HUES6 (cell line): ENCODE results near the gene OR52W1.

Experiments used
- H3K27ac ChIP-seq: 2 replicates; pipeline ENCODE4 v1.7.0; 2013; ENCODE audit warnings: low read depth, mild to moderate bottlenecking, low read length, inconsistent platforms
- H3K27me3 ChIP-seq: 2 replicates; pipeline ENCODE4 v1.6.1; 2013; ENCODE audit warnings: low read length; ENCODE audit not compliant: control insufficient read depth, insufficient read depth
- H3K36me3 ChIP-seq: 2 replicates; pipeline ENCODE4 v1.6.1; 2013; ENCODE audit warnings: low read length; ENCODE audit not compliant: control insufficient read depth, insufficient read depth
- H3K4me1 ChIP-seq: 2 replicates; pipeline ENCODE4 v1.6.1; 2013; ENCODE audit warnings: low read length; ENCODE audit not compliant: control insufficient read depth, insufficient read depth
- H3K4me3 ChIP-seq: 2 replicates; pipeline ENCODE4 v1.5.1; 2013; ENCODE audit warnings: low read depth, low read length
- H3K9ac ChIP-seq: one replicate; pipeline ENCODE4 v1.6.1; 2013; ENCODE audit warnings: mild to moderate bottlenecking, low read length
- H3K9me3 ChIP-seq: 2 replicates; pipeline ENCODE4 v1.6.1; 2013; ENCODE audit warnings: low read depth, low read length; ENCODE audit not compliant: control insufficient read depth, insufficient read depth

Gene OR52W1

GRCh38 chr11:6200975-6201374 is 2.0 kb downstream of the OR52W1 start:
- Histone ChIP-seq H3K9ac (no peak overlapping the region), H3K27ac (no peak overlapping the region), H3K4me1 (no peaks in the 10 kb centered on the region; the same call in 1 of the 2 replicates), H3K4me3 (no peak overlapping the region), H3K36me3 (peaks cover 9% of the 10 kb centered on the region), H3K9me3 (no peaks in the 10 kb centered on the region), H3K27me3 (no peaks in the 10 kb centered on the region)

GRCh38 chr11:6201481-6201880 is 2.5 kb downstream of the OR52W1 start:
- Histone ChIP-seq H3K4me3 (no peak overlapping the region), H3K27ac (no peak overlapping the region), H3K27me3 (no peaks in the 10 kb centered on the region), H3K9me3 (no peaks in the 10 kb centered on the region), H3K9ac (no peak overlapping the region), H3K4me1 (no peaks in the 10 kb centered on the region; the same call in 1 of the 2 replicates), H3K36me3 (peaks cover 9% of the 10 kb centered on the region)

- Histone ChIP-seq H3K36me3 (peaks cover 9% of the 10 kb centered on the region), H3K27me3 (no peaks in the 10 kb centered on the region), H3K4me1 (no peaks in the 10 kb centered on the region; the same call in 1 of the 2 replicates), H3K9ac (no peak overlapping the region), H3K27ac (no peak overlapping the region), H3K4me3 (no peak overlapping the region), H3K9me3 (no peaks in the 10 kb centered on the region)
Measured at GRCh38 chr11:6202041-6202440, 3.0 kb downstream of the OR52W1 start.

GRCh38 chr11:6203327-6203726 is 4.3 kb downstream of the OR52W1 start:
- no peak overlapping the region for H3K4me3 ChIP-seq
- no peak overlapping the region for H3K27ac ChIP-seq
- no peaks in the 10 kb centered on the region for H3K27me3 ChIP-seq
- peaks cover 15% of the 10 kb centered on the region for H3K36me3 ChIP-seq
- H3K9me3 ChIP-seq: no peaks in the 10 kb centered on the region
- no peak overlapping the region for H3K9ac ChIP-seq
- no peaks in the 10 kb centered on the region; the same call in 1 of the 2 replicates for H3K4me1 ChIP-seq

- Histone ChIP-seq H3K27me3 (no peaks in the 10 kb centered on the region), H3K36me3 (peaks cover 18% of the 10 kb centered on the region), H3K4me3 (no peak overlapping the region), H3K4me1 (no peaks in the 10 kb centered on the region; the same call in 1 of the 2 replicates), H3K27ac (no peak overlapping the region), H3K9ac (no peak overlapping the region), H3K9me3 (no peaks in the 10 kb centered on the region)
Measured at GRCh38 chr11:6204706-6205105, 5.7 kb downstream of the OR52W1 start.

- Histone ChIP-seq H3K27me3 (no peaks in the 10 kb centered on the region), H3K36me3 (peaks cover 24% of the 10 kb centered on the region), H3K4me3 (no peak within 1 kb of the TSS), H3K4me1 (no peaks in the 10 kb centered on the region; the same call in 1 of the 2 replicates), H3K9me3 (no peaks in the 10 kb centered on the region), H3K9ac (no peak within 1 kb of the TSS), H3K27ac (no peak within 1 kb of the TSS)
Measured at GRCh38 chr11:6205366-6205765, 6.3 kb downstream of the OR52W1 start, which contains the start of gene C11orf42. C11orf42 (plus strand) TSS chr11:6205557; CDS start chr11:6205616, 59 bp downstream.

GRCh38 chr11:6206456-6207180 is 7.6 kb downstream of the OR52W1 start:
- H3K4me3 ChIP-seq: no peak overlapping the region
- no peaks in the 10 kb centered on the region for H3K9me3 ChIP-seq
- H3K27me3 ChIP-seq: no peaks in the 10 kb centered on the region
- H3K36me3 ChIP-seq: peaks cover 37% of the 10 kb centered on the region
- H3K4me1 ChIP-seq: no peaks in the 10 kb centered on the region
- no peak overlapping the region for H3K27ac ChIP-seq
- H3K9ac ChIP-seq: no peak overlapping the region

- Histone ChIP-seq H3K36me3 (peaks cover 69% of the 10 kb centered on the region), H3K9ac (no peak overlapping the region), H3K27ac (no peak overlapping the region), H3K4me3 (no peak overlapping the region), H3K9me3 (no peaks in the 10 kb centered on the region), H3K4me1 (no peaks in the 10 kb centered on the region), H3K27me3 (no peaks in the 10 kb centered on the region)
Measured at GRCh38 chr11:6209801-6210200, 10.8 kb downstream of the OR52W1 start.

- peaks cover 70% of the 10 kb centered on the region for H3K36me3 ChIP-seq
- H3K9ac ChIP-seq: no peak overlapping the region
- no peaks in the 10 kb centered on the region for H3K27me3 ChIP-seq
- H3K27ac ChIP-seq: no peak overlapping the region
- no peaks in the 10 kb centered on the region for H3K4me1 ChIP-seq
- H3K9me3 ChIP-seq: no peaks in the 10 kb centered on the region
- no peak overlapping the region for H3K4me3 ChIP-seq
Measured at GRCh38 chr11:6210274-6210955, 11.4 kb downstream of the OR52W1 start.

- peaks cover 92% of the 10 kb centered on the region for H3K36me3 ChIP-seq
Measured at GRCh38 chr11:6214530-6214929, 15.5 kb downstream of the OR52W1 start.

GRCh38 chr11:6216501-6216900 is 17.5 kb downstream of the OR52W1 start:
- Histone ChIP-seq H3K9ac (no peak overlapping the region), H3K4me1 (no peaks in the 10 kb centered on the region; the same call in 1 of the 2 replicates), H3K36me3 (peaks cover 85% of the 10 kb centered on the region), H3K27me3 (no peaks in the 10 kb centered on the region), H3K4me3 (no peak overlapping the region), H3K27ac (no peak overlapping the region), H3K9me3 (no peaks in the 10 kb centered on the region)

More at GRCh38 chr11:6214530-6214929, 15.5 kb downstream of the OR52W1 start:
- H3K9me3 ChIP-seq: no peaks in the 10 kb centered on the region
- no peak overlapping the region for H3K27ac ChIP-seq
- no peak overlapping the region for H3K4me3 ChIP-seq
- H3K9ac ChIP-seq: no peak overlapping the region
- no peaks in the 10 kb centered on the region for H3K27me3 ChIP-seq
- H3K4me1 ChIP-seq: no peaks in the 10 kb centered on the region; the same call in 1 of the 2 replicates
